H9 (cell line): ENCODE data around the gene EFCAB5. TPM values are rescaled to one million over a fixed set of nuclear protein-coding genes. Genes with fewer than 3 reads are reported as not detected.

ENCODE experiments used
- DNase-seq: peaks from one replicate; pipeline ENCODE4 v3.0.0-alpha.2; 2017
- H2AFZ ChIP-seq: one replicate; pipeline ENCODE4 v1.6.1; 2013; ENCODE audit warnings: mild to moderate bottlenecking, low read length, control low read depth, moderate library complexity
- H2AK5ac ChIP-seq: 2 replicates; pipeline ENCODE4 v1.6.1; 2013; ENCODE audit warnings: low read length, control low read depth, mixed read lengths; ENCODE audit not compliant: insufficient read length
- H2BK120ac ChIP-seq: one replicate; pipeline ENCODE4 v1.6.1; 2013; ENCODE audit warnings: low read depth, mild to moderate bottlenecking, low read length, control low read depth, inconsistent platforms; ENCODE audit not compliant: poor library complexity, severe bottlenecking
- H2BK12ac ChIP-seq: 2 replicates; pipeline ENCODE4 v1.6.1; 2013; ENCODE audit warnings: low read length, control low read depth, mixed read lengths, low read depth; ENCODE audit not compliant: insufficient read length
- H2BK15ac ChIP-seq: 2 replicates; pipeline ENCODE4 v1.6.1; 2013; ENCODE audit warnings: low read depth, low read length, control low read depth
- H2BK20ac ChIP-seq: one replicate; pipeline ENCODE4 v1.6.1; 2013; ENCODE audit warnings: low read depth, mild to moderate bottlenecking, low read length, control low read depth, inconsistent platforms; ENCODE audit not compliant: poor library complexity, severe bottlenecking
- H2BK5ac ChIP-seq: 2 replicates; pipeline ENCODE4 v1.6.1; 2013; ENCODE audit warnings: low read length, control low read depth, mixed read lengths; ENCODE audit not compliant: insufficient read length
- H3K14ac ChIP-seq: 2 replicates; pipeline ENCODE4 v1.6.1; 2013; ENCODE audit warnings: low read length, control low read depth; ENCODE audit not compliant: insufficient read depth
- H3K18ac ChIP-seq: 2 replicates; pipeline ENCODE4 v1.6.1; 2013; ENCODE audit warnings: low read depth, mild to moderate bottlenecking, mixed read lengths, low read length, control low read depth; ENCODE audit not compliant: insufficient read length
- H3K23ac ChIP-seq: 2 replicates; pipeline ENCODE4 v1.6.1; 2013; ENCODE audit warnings: low read length, control low read depth, mixed read lengths, low read depth; ENCODE audit not compliant: insufficient read length
- H3K23me2 ChIP-seq: 2 replicates; pipeline ENCODE4 v1.6.1; 2013; ENCODE audit warnings: low read depth, mild to moderate bottlenecking, mixed read lengths, low read length, control low read depth; ENCODE audit not compliant: insufficient read length, poor library complexity, severe bottlenecking
- H3K27ac ChIP-seq: 2 replicates; pipeline ENCODE4 v1.5.1; 2013; ENCODE audit warnings: low read length, control low read depth, mixed read lengths, low read depth; ENCODE audit not compliant: insufficient read length
- H3K27me3 ChIP-seq: 2 replicates; pipeline ENCODE4 v1.6.1; 2013; ENCODE audit warnings: low read length, control low read depth, inconsistent platforms; ENCODE audit not compliant: insufficient read depth
- H3K4ac ChIP-seq: 2 replicates; pipeline ENCODE4 v1.6.1; 2013; ENCODE audit warnings: low read depth, mild to moderate bottlenecking, control low read depth, inconsistent platforms, low read length, moderate library complexity
- H3K4me1 ChIP-seq: 2 replicates; pipeline ENCODE4 v1.6.1; 2013; ENCODE audit warnings: low read length, control low read depth, inconsistent platforms; ENCODE audit not compliant: insufficient read depth
- H3K4me2 ChIP-seq: 2 replicates; pipeline ENCODE4 v1.6.1; 2013; ENCODE audit warnings: low read length, control low read depth, mixed read lengths; ENCODE audit not compliant: insufficient read length, insufficient read depth
- H3K56ac ChIP-seq: 2 replicates; pipeline ENCODE4 v1.6.1; 2013; ENCODE audit warnings: low read depth, mild to moderate bottlenecking, mixed read lengths, low read length, control low read depth; ENCODE audit not compliant: insufficient read length
- H3K79me1 ChIP-seq: 2 replicates; pipeline ENCODE4 v1.6.1; 2013; ENCODE audit warnings: low read depth, mild to moderate bottlenecking, moderate library complexity, low read length, control low read depth, inconsistent platforms; ENCODE audit not compliant: insufficient read depth, poor library complexity, severe bottlenecking
- H3K79me2 ChIP-seq: 2 replicates; pipeline ENCODE4 v1.6.1; 2013; ENCODE audit warnings: low read length, control low read depth, inconsistent platforms; ENCODE audit not compliant: insufficient read depth
- H3K9ac ChIP-seq: 2 replicates; pipeline ENCODE4 v1.6.1; 2013; ENCODE audit warnings: low read length, control low read depth, mixed read lengths; ENCODE audit not compliant: insufficient read length; ENCODE audit errors: extremely low read depth
- H3K9me3 ChIP-seq: one replicate; pipeline ENCODE4 v1.6.1; 2013; ENCODE audit warnings: low read depth, low read length, inconsistent platforms; ENCODE audit not compliant: control insufficient read depth
- H3T11ph ChIP-seq: one replicate; pipeline ENCODE4 v1.6.1; 2013; ENCODE audit warnings: mild to moderate bottlenecking, low read length, control low read depth, inconsistent platforms
- H4K20me1 ChIP-seq: one replicate; pipeline ENCODE4 v1.6.1; 2013; ENCODE audit not compliant: control insufficient read depth, insufficient read length, insufficient read depth
- H4K5ac ChIP-seq: 2 replicates; pipeline ENCODE4 v1.6.1; 2013; ENCODE audit warnings: low read depth, mild to moderate bottlenecking, mixed read lengths, low read length, control low read depth; ENCODE audit not compliant: insufficient read length
- H4K8ac ChIP-seq: replicated peaks from 2 replicates; pipeline ENCODE4 v1.6.1; 2013; ENCODE audit warnings: low read length, control low read depth, mixed read lengths, low read depth; ENCODE audit not compliant: insufficient read length
- H4K91ac ChIP-seq: 2 replicates; pipeline ENCODE4 v1.6.1; 2013; ENCODE audit warnings: low read depth, mild to moderate bottlenecking, moderate library complexity, mixed read lengths, low read length, control low read depth; ENCODE audit not compliant: insufficient read length
- H3K27ac Mint-ChIP-seq, 3 experiments: 2 replicates in 2 of 3; 3 replicates in 1 of 3; pipeline ENCODE4 v1.8.0; 2020 to 2021; ENCODE audit warnings: mixed read lengths in 3 of 3, mild to moderate bottlenecking in 1 of 3, moderate library complexity in 1 of 3
- H3K27me3 Mint-ChIP-seq: 2 replicates; pipeline ENCODE4 v1.8.0; 2021; ENCODE audit warnings: low read depth, mild to moderate bottlenecking, moderate library complexity, mixed read lengths
- H3K36me3 Mint-ChIP-seq, 3 experiments: 2 replicates in 2 of 3; 3 replicates in 1 of 3; pipeline ENCODE4 v1.8.0; 2020 to 2021; ENCODE audit warnings: low read depth in 3 of 3, mixed read lengths in 3 of 3; ENCODE audit not compliant: insufficient read depth in 1 of 3
- H3K4me1 Mint-ChIP-seq, 2 experiments: 2 replicates each; pipeline ENCODE4 v1.8.0; 2020; ENCODE audit warnings: mixed read lengths in 2 of 2
- H3K4me3 Mint-ChIP-seq, 2 experiments: 2 replicates in 1 of 2; 3 replicates in 1 of 2; pipeline ENCODE4 v1.8.0; 2020 to 2021; ENCODE audit warnings: mild to moderate bottlenecking in 2 of 2, mixed read lengths in 2 of 2, moderate library complexity in 1 of 2
- H3K9me3 Mint-ChIP-seq, 2 experiments: 2 replicates in 1 of 2; 3 replicates in 1 of 2; pipeline ENCODE4 v1.8.0; 2020; ENCODE audit warnings: mild to moderate bottlenecking in 2 of 2, mixed read lengths in 2 of 2, moderate library complexity in 1 of 2
- WGBS: extraction: QIAGEN DNeasy Blood & Tissue Kit; methylation state at CpG from one replicate; pipeline ENCODE4 v1.1.7; 2013; ENCODE audit warnings: missing lambda C conversion rate, low lambda C conversion rate, mixed read lengths; ENCODE audit not compliant: insufficient read length; ENCODE audit errors: extremely low coverage; 5-methylcytosine and 5-hydroxymethylcytosine counted together
- total RNA-seq: library from RNA; stranded (reverse); gene quantifications from 2 replicates; pipeline ENCODE4 v1.2.1, GENCODE V29; 2021
- TF ChIP-seq, protein P1 (sequence below): fragments of 200-600 bp; sonication (generic); conservative IDR thresholded peaks from 3 replicates; pipeline ENCODE4 v1.8.0; 2021; ENCODE audit warnings: antibody characterized with exemption, mild to moderate bottlenecking

Gene EFCAB5
- total RNA-seq, 1 experiment from 2014 or later, result not detected

DNA sequence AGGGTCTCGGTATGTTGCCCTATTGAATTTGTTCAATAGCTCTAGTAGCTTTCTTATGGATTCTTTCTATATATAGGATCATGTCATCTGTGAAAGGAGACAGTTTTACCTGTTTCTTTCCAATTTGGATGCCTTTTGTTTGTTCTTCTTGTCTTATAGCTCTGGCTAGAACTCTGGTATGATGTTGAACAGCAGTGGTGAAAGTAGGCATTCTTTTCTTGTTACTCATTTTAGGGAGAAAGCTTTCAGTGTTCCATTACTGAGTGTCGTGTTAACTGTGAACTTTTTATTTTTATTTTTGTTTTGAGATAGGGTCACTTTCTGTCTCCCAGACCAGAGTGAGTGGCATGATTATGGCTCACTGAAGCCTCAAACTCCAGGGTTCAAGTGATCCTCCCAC, 21.2 kb downstream of the EFCAB5 start:
- no peak overlapping the region for H3K23ac ChIP-seq
- H2BK5ac ChIP-seq, result no peak overlapping the region
- H3K9ac ChIP-seq, result no peak overlapping the region
- H3K4me3 Mint-ChIP-seq, result no peak overlapping the region
- TF ChIP-seq, protein P1, sequence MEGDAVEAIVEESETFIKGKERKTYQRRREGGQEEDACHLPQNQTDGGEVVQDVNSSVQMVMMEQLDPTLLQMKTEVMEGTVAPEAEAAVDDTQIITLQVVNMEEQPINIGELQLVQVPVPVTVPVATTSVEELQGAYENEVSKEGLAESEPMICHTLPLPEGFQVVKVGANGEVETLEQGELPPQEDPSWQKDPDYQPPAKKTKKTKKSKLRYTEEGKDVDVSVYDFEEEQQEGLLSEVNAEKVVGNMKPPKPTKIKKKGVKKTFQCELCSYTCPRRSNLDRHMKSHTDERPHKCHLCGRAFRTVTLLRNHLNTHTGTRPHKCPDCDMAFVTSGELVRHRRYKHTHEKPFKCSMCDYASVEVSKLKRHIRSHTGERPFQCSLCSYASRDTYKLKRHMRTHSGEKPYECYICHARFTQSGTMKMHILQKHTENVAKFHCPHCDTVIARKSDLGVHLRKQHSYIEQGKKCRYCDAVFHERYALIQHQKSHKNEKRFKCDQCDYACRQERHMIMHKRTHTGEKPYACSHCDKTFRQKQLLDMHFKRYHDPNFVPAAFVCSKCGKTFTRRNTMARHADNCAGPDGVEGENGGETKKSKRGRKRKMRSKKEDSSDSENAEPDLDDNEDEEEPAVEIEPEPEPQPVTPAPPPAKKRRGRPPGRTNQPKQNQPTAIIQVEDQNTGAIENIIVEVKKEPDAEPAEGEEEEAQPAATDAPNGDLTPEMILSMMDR, result no peak
- no peak overlapping the region for H2BK15ac ChIP-seq
- no peak overlapping the region for H3T11ph ChIP-seq
- no peaks in the 10 kb centered on the region for H3K4me1 ChIP-seq
- no peaks in the 10 kb centered on the region for H4K20me1 ChIP-seq
- H3K27me3 Mint-ChIP-seq, result peaks cover 2% of the 10 kb centered on the region; the same call in 1 of the 2 replicates
- no peak for DNase-seq
- H3K9me3 ChIP-seq, result no peaks in the 10 kb centered on the region
- H4K8ac ChIP-seq, result no peak overlapping the region
- H3K18ac ChIP-seq, result no peak overlapping the region
- peaks cover 5 to 8% of the 10 kb centered on the region in 2 experiments; a peak in 3 of 4 replicates for H3K4me1 Mint-ChIP-seq
- no peak overlapping the region for H3K27ac Mint-ChIP-seq
- H3K36me3 Mint-ChIP-seq, result peaks cover 0 to 7% (median 0%) of the 10 kb centered on the region in 3 experiments; a peak in 5 of 7 replicates
- H3K56ac ChIP-seq, result no peak overlapping the region
- H2AFZ ChIP-seq, result no peak overlapping the region
- WGBS, result no CpG with 5 or more reads among the region's 2 CpGs
- H3K23me2 ChIP-seq, result no peaks in the 10 kb centered on the region
- H3K27ac ChIP-seq, result no peak overlapping the region
- no peak overlapping the region for H3K14ac ChIP-seq
- H3K9me3 Mint-ChIP-seq, result peaks cover 9 to 14% of the 10 kb centered on the region in 2 experiments; a peak in 3 of 5 replicates
- H2BK20ac ChIP-seq, result no peak overlapping the region
- no peak overlapping the region for H4K5ac ChIP-seq
- no peaks in the 10 kb centered on the region for H3K79me1 ChIP-seq
- H3K4me2 ChIP-seq, result no peak overlapping the region
- H3K4ac ChIP-seq, result no peak overlapping the region
- H3K27me3 ChIP-seq, result no peaks in the 10 kb centered on the region
- H2BK12ac ChIP-seq, result no peak overlapping the region
- H3K79me2 ChIP-seq, result no peaks in the 10 kb centered on the region
- no peak overlapping the region for H4K91ac ChIP-seq
- H2AK5ac ChIP-seq, result no peak overlapping the region
- no peak overlapping the region for H2BK120ac ChIP-seq
